Urinary bladder (tissue), 4 donors: Measurements from ENCODE around the gene AKAP9. TPM values are rescaled to one million over a fixed set of nuclear protein-coding genes. Genes with fewer than 3 reads are reported as not detected.

Source experiments
- DNase-seq: peaks from one replicate; pipeline ENCODE4 v3.0.0-alpha.2; 2015; ENCODE audit errors: extremely low spot score
- H3K27ac ChIP-seq: one replicate; pipeline ENCODE4 v1.5.1; 2013; ENCODE audit warnings: low read depth, mild to moderate bottlenecking, moderate library complexity
- H3K36me3 ChIP-seq: one replicate; pipeline ENCODE4 v1.6.1; 2013; ENCODE audit warnings: mild to moderate bottlenecking, moderate library complexity; ENCODE audit not compliant: insufficient read depth
- H3K4me1 ChIP-seq: one replicate; pipeline ENCODE4 v1.6.1; 2013; ENCODE audit warnings: mild to moderate bottlenecking, moderate library complexity; ENCODE audit not compliant: insufficient read depth
- H3K4me3 ChIP-seq: one replicate; pipeline ENCODE4 v1.5.1; 2013; ENCODE audit warnings: low read depth, low read length
- WGBS: extraction: QIAGEN DNeasy Blood & Tissue Kit; methylation state at CpG from one replicate; pipeline ENCODE4 v1.1.7; 2013; 5-methylcytosine and 5-hydroxymethylcytosine counted together
- polyA plus RNA-seq: library from polyadenylated mRNA; stranded (reverse); fragments of 200-250 nt; gene quantifications from one replicate; pipeline ENCODE4 v1.2.3, GENCODE V29; 2013
- total RNA-seq: library from RNA; depleted of rRNA; stranded (reverse); fragments of >200 nt; gene quantifications from one replicate; pipeline ENCODE4 v1.2.3, GENCODE V29; 2014
- donor health status: healthy with polysubstance abuse.
- donor health status: healthy.

The AKAP9 gene
- total and polyA plus RNA-seq, 2 donors: 11.7 to 180 TPM

DNA sequence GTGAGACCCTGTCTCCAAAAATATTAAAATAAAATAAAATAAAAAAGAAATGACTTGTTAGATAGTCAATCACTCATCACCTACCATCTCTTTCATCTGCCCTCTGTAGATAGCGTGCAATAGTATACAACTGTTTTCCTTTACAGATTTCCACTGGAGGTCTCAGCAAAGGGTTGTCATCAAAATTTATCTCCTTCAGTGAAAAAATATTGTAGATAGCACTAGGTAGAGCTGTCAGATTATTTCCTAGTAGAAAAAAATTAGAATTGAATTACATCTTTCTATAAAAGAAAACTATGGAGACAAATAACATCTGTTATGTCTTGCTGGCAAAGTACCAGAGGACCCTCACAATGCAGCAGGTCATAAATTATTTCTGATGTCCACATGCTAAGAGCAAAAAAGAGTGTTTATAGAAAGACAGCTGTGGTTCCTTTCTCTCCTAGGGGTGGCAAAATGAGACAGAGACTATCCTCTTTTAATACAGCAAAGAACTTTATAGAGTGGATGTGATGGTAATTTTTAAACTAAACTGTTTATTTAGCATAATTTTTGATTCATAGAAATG, 209.9 kb downstream of the AKAP9 start:
- no peaks in the 10 kb centered on the region for H3K36me3 ChIP-seq
- H3K27ac ChIP-seq: no peak overlapping the region
- WGBS: 38% methylated on average over 1 of the region's 1 CpG
- no peak overlapping the region for H3K4me3 ChIP-seq
- no peak for DNase-seq
- H3K4me1 ChIP-seq: no peaks in the 10 kb centered on the region

DNA sequence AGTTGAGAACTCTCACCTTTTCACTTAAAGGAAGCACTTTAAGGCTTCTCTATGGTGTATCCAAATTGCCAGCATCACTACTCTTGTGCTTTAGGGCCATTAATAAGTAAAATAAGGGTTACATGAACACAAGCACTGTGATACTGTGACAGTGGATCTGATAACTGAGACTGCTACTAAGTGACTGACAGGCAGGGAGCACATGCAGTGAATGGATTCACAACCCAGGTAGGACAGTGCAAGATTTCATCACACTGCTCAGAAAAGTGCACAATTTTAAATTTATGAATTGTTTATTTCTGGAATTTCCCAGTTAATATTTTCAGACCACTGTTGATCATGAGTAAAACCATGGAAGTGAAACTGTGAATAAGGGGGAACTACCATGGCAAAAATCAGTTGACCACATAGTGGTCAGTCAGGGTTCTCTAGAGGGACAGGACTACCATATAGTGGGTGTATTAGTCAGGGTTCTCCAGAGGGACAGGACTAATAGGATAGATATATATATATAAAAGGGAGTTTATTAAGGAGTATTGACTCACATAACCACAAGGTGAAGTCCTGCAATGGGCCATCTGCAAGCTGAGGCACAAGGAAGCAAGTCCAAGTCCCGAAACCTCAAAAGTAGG, 214.6 kb downstream of the AKAP9 start:
- Histone ChIP-seq H3K27ac (no peak overlapping the region), H3K4me1 (no peaks in the 10 kb centered on the region), H3K36me3 (no peaks in the 10 kb centered on the region), H3K4me3 (no peak overlapping the region)
- DNase-seq: no peak
- WGBS: 96% methylated on average over 1 of the region's 1 CpG

DNA sequence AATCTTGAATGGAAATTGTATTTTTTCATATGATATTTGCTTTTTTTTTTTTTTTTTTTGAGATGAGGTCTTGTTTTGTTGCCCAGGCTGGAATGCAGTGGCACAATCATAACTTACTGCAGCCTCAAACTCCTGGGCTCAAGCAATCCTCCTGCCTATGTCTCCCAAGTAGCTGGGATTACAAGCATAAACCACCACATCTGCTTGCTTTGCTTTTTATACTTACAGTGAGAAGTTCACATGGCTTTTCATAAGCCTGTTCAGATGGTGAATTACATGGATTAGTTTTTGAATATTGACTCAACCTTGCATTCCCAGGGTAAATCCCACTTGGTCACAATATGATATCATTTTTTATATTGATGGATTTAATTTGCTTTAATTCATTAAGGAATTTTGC, 216.3 kb downstream of the AKAP9 start:
- no peak for DNase-seq
- Histone ChIP-seq H3K36me3 (no peaks in the 10 kb centered on the region), H3K4me1 (no peaks in the 10 kb centered on the region), H3K4me3 (no peak overlapping the region), H3K27ac (no peak overlapping the region)

DNA sequence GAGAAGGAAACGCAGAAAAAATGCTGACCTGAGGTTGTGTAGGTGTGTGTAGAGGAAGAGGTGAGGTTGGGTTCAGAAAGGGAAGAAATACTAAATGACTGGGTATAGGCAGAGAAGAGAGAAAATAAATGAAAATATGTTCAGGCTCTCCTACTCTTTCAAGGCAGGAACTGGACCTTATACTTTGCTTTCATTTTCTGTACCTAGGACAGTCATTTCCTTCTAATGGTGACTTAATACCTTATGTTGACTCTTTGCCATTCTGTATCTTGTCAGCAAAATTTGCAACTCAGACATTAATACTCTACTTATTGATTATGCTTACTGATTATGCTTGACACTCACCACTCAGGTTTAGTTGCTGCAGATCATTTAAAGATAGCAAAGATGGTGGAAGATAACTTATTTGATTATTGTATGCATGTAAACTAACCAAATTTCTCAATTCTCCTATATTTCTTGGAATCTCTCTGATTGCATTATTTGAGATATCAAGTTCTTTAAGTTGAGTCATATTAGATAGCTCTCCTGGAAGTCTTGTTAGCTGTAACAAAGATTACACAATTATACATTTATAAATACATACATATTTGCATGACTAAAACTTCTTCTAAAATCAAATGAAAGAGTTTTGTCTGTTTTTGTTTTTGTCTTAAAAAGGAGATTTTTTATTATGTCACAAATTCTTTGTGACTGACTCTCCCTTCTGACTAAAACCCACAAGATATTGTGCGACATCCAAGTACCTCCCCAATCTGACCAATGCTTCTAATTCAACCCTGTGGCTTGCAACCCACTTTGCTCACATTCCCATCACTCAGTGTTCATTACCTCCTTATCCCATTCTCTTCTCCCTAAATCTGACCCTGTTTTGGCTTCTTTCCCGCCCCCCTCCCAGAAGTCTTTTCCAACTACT, 218.3 kb downstream of the AKAP9 start:
- Histone ChIP-seq H3K36me3 (no peaks in the 10 kb centered on the region), H3K4me3 (no peak overlapping the region), H3K4me1 (no peaks in the 10 kb centered on the region), H3K27ac (no peak overlapping the region)
- 83% methylated on average over 3 of the region's 3 CpGs for WGBS
- DNase-seq: no peak

Other genes starting within 250 kb of the AKAP9 start
- gene MTERF1, start 60.2 kb upstream of the AKAP9 start, total RNA-seq: 25.9 TPM
- gene MTERF1, start 60.2 kb upstream of the AKAP9 start, polyA plus RNA-seq: 6.4 TPM
- 124 TPM for gene CYP51A1, start 193.6 kb downstream of the AKAP9 start, total RNA-seq
- gene CYP51A1, start 193.6 kb downstream of the AKAP9 start, polyA plus RNA-seq: 19.1 TPM
- gene LRRD1, start 238.3 kb downstream of the AKAP9 start, total RNA-seq: 1.8 TPM
- not detected for gene LRRD1, start 238.3 kb downstream of the AKAP9 start, polyA plus RNA-seq